GM12801 (cell line): ENCODE measurements around the gene TUBA4A.

Experiments
- TF ChIP-seq, protein P1 (sequence below): IDR thresholded peaks from one replicate; pipeline ENCODE4 v1.5.1; 2011; ENCODE audit warnings: control low read depth; ENCODE audit not compliant: insufficient read length; ENCODE audit errors: extremely low read depth

Gene TUBA4A

DNA sequence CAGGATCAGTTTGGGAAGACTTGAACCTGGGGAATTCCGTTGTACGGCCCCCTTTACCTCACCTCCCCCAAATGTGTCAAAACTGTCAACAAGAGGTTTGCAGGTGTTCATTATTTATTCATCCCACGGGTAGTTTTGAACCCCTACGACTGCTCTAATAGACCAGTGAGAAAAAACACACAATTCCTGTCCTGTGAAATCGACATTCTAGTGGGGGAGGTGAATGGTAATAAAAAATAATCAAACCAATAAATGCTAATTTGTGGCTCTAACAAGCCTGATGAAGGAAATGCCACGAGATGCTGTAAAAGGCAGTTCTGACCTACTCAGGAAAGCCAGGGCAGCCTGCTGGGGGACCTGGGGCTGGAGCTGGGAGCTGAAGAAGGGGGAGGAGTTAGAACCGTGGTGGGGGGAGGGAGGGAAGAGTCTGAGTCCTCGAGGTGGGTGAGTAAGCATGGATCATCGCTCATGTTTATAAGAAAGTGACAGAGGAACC is 25.0 kb upstream of the TUBA4A start:
- TF ChIP-seq, protein P1, sequence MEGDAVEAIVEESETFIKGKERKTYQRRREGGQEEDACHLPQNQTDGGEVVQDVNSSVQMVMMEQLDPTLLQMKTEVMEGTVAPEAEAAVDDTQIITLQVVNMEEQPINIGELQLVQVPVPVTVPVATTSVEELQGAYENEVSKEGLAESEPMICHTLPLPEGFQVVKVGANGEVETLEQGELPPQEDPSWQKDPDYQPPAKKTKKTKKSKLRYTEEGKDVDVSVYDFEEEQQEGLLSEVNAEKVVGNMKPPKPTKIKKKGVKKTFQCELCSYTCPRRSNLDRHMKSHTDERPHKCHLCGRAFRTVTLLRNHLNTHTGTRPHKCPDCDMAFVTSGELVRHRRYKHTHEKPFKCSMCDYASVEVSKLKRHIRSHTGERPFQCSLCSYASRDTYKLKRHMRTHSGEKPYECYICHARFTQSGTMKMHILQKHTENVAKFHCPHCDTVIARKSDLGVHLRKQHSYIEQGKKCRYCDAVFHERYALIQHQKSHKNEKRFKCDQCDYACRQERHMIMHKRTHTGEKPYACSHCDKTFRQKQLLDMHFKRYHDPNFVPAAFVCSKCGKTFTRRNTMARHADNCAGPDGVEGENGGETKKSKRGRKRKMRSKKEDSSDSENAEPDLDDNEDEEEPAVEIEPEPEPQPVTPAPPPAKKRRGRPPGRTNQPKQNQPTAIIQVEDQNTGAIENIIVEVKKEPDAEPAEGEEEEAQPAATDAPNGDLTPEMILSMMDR, result no peak

DNA sequence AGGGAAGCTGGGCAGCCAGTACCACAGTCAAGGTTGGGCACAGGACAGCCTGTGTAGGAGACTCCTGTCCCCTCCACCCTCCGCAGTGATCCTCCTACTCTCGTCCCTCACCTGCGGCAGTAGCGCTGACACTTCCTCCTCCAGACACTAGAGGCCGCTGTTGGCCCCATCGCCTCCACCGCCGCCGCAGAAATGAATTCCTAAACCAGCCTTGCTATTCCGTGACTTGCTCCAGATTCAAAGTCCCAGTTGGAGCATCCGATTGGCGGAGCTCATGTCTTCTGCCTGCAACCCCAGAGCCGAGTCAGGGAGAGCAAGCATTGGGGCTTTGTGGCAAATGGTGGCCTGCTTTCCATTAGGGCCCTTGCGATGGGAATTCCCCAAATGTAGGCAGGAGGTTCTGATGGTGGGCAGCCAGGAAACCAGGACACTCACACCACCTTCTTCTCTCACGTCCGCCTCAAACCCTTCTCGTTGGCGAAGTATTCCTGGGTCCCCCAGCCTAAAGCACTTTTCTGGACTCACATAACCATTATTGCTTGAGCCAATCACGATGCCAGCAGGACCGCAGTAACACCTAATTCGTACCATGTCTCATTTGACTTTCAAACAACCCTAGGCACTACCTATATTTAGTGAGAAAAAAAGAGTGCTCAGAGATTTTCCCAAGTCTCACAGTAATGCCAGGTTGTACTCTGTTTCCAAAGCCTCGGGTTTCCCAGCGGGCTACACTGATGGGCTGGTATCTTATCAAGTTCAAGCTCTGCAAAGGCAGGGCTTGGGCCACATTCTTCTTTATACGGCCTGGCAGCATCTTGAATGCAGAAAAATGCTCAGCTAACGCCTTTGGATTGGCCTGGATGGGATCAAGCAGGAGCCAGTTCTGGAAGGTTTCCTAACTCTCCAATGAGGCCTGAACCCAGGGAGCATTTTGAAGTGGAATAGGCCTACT is 24.3 kb upstream of the TUBA4A start:
- TF ChIP-seq, protein P1, result peak; percentile 82

DNA sequence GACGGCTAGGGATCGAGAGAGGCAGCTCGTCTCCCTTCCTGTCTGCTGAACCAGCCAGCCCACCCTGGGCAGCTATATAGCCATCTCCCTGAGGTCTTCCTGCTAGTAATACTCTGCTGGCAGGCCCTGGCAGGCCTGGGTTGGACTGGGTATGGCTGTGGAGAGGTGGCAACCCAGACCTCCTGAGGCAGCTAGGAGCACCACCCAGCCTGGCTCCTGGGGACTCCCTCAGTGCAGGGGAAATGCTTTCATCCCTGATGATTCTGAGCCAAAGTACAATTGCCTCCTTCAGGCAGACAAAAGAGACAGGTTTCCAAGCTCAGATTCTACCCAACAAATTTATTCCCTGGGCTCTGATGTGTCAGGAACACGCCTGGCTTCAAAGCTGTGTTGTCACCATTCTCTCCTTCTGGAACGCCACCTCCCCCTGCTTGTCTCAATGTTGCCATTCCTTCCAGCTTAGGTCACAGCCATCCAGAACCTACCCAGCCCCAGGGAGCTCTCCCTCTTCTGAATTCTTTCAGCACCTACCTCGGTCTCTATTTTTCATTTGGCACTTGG is 20.7 kb upstream of the TUBA4A start:
- TF ChIP-seq, protein P1, result no peak

DNA sequence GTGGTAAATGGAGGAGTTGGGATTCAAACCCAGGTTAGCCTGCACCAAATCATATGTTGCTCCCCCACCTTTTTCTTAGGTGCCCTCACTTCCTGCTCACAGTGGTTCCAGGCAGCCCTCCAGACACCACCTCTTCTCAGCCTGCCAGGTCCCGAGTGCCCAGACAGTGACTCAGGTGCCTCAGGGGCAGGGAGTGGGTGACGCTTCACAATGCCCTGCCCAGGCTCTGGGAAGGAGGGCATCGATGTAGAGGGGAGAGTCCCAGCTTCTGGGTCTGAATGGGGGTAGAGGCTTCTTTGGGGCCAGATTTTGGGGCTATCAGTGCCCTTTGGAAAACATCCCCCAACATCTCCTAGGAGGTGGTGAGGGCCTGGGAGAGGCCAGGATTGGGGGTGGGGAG is 20.2 kb upstream of the TUBA4A start:
- TF ChIP-seq, protein P1, result no peak

DNA sequence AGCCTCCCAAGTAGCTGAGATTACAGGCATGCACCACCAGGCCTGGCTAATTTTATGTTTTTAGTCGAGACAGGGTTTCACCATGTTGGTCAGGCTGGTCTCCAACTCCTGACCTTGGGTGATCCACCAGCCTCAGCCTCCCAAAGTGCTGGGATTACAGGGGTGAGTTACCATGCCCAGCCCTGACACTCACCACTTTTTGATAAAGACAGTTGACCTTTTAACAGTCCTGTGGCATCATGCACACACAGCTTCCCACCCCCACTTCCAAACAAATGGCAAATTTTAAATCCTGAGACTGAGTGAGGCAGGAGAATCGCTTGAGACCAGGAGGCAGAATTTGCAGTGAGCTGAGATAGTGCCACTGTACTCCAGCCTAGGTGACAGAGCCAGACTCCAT is 19.3 kb upstream of the TUBA4A start:
- TF ChIP-seq, protein P1, result no peak

DNA sequence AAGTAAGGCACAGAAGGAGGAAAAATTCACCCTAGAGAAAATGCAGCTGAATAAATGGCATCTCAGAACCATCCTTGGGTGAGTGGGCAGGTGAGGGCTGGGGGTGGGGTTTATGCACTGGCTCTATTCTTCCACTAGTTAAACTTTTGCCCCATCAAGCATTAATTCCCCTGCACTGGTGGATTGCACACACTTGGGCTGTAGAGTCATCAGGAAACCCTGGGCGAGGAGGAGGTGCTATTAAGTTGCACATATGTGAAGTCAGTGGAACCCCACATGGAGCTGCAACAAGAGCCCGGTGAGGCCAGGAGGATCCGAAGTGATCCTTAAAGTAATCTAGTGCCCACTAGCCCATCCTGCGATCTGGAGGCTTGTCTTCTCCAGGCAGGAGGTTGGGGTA is 18.6 kb upstream of the TUBA4A start:
- TF ChIP-seq, protein P1, result no peak

DNA sequence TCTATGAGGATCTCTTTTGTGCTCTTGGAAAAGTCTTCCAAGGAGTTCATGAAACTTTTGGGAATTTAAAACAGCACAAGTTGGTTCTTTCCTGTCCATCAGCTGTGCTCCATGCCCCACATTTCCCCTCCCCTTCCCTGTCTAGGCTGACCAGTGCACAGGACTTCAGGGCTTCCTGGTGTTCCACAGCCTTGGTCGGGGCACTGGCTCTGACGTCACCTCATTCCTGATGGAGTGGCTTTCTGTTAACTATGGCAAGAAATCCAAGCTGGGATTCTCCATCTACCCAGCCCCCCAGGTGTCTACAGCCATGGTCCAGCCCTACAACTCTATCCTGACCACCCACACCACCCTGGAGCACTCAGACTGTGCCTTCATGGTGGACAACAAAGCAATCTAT is 17.3 kb upstream of the TUBA4A start:
- TF ChIP-seq, protein P1, result no peak
